SIG-M5 treated with dmso at 0.1 percent for 504 hours (cell line): ENCODE data around the gene RASEF.

Experiments used
- DNase-seq: peaks from one replicate; lab custom pipeline; 2025; ENCODE audit not compliant: unreplicated experiment; lab: John Stamatoyannopoulos, UW

The RASEF gene

GRCh38 chr9:83013867-83014605 is 48.9 kb downstream of the RASEF start:
- DNase-seq = no peak

- no peak for DNase-seq
These were observed 49.8 kb downstream of the RASEF start for GRCh38 chr9:83012922-83013838.

DNA sequence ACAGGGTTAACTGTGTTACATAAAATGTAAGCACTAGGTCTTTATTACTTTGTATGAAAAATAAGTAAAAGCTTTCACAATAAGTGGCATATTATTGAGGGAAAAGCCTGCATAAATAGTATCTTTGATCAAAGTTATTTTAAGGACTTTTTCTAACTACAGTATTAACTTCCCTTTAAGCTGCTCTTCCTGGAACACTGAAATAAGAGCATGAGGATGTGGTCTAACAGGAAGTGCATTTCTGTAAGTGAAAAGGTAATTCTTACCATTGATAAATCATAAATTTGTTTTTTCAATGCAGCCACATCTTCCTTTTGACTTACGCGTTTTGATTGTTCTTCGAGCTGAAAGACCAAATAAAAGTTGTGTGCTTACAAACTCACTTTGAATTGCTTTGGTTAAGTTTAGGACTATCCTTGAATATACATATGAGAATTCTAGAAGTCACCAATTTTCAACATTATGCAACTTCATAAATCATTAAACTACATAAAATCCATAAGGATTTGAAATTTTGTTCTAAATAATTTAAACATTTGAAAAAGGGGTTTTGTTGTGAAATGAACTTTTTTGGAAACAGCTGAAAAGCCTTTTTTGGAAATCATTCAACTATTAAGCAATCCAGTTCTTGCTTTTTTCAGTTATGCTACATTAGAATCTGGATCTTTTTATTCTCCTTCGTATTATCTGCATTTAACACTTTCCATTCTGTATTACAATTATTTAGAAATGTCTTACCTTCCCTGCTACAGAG is 50.6 kb downstream of the RASEF start:
- DNase-seq = no peak

GRCh38 chr9:83011611-83012010 is 51.3 kb downstream of the RASEF start:
- DNase-seq = no peak

DNA sequence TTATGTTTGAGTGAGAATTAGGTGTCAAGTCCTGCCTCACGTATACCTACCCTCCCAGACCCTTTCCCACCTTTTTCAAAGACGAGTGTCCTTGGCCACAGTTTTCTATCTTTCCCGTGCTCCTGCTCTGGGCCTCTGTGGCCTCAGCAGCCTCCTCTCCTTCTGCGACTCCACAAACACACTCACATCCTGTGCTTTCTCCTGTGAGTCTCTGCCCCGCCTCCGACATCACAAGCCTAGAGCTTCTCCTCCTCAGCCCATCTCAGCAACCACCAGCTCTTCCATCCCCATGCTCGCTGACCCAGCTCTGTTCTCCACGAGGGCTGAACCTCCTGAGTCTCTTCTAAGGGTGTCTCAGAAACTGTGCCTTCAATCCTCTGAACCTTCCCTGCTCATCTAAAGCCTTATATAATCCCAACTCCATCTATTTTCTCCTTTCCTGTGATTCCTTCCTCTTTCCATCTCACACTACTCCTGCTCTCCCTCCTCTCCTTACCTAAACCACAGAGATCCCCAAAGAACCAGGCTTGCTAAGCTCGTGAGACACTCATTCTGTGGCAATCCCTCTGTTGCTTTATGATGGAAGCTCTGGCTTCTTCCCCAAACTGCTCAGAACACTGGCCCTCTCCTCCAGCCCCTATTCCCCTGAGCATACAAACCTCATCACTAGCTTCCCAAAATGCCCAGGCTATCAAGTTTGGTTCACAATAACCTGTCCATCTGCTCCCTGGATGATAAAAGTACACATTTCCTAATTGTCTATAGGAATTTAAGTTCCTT is 55.2 kb downstream of the RASEF start:
- no peak for DNase-seq

DNA sequence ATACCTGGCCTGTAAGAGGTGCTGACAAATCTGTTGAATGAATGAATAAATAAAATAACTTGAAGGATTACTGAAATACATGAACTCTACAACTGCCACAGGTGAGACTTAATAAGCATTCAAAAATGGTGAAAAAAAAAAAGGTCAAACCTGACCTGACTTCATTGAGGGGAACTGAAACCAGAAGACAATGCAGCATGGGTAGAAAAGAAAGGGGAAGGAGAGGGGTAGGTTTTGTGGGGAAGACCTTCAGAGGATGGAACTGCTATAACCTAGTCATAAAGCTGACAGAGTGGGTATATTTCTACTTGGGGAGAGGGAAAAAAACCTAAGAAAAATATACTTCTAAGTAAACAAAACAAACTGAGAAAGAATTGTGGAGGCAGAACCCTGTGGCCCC is 56.6 kb downstream of the RASEF start:
- DNase-seq = no peak

DNA sequence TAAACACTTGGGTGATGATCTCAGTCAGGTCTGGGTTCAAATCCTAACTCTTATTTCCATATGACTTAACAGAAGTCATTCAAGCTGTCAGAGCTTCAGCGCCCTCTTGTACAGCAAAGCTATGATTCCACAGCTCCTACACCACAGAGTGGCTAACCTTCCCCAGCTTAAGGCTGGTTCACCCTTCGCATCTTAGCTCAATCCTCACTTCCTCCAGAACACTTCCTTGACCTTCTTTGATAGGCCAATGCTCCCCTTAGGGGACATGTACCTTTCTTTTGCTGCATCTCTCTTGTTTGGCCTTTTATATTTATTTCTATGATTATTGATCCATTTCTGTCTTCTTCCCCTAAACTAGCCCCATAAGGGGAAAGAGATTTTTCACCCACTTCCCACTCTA is 57.0 kb downstream of the RASEF start:
- no peak for DNase-seq

GRCh38 chr9:83005361-83005760 is 57.6 kb downstream of the RASEF start:
- no peak for DNase-seq

GRCh38 chr9:83002329-83002728 is 60.6 kb downstream of the RASEF start:
- no peak for DNase-seq

DNA sequence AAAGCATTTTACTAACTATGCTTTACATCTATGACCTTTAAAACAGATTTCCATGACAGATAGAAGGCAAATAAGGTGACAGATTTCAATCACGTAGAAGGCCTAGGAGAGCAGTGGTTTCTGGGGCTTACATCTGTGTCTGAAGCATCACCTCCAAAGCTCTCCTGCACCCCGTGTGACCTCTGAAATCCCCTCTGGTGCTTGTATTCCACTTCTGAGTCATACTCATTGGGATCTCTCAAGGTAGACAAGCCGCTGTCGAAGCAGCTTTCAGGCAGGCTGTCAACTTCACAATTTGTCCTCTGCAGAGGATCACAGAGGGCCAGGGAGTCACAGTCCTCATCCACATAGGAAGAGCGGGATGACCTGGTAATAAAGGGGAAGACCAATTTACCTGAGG is 62.2 kb downstream of the RASEF start:
- no peak for DNase-seq

DNA sequence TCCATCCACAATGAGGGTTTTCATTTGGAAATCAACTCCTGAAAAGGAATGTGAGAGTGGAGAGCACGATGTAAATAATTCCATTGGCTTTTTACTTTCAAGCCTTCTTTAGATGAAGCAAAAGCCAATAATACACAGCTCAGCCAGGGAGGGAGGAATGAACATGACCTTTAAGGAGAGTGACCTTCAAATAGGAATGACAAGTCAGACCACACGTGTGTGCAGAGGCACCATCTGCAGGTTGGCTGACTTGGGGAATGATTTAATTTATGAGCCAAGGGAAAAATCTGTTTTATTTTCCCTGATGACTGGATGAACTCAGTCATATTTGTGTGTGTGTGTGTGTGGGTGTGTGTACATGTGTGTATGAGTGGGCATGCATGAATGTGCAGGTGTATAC is 64.5 kb downstream of the RASEF start:
- no peak for DNase-seq

GRCh38 chr9:82997476-82998140 is 65.3 kb downstream of the RASEF start:
- no peak for DNase-seq

DNA sequence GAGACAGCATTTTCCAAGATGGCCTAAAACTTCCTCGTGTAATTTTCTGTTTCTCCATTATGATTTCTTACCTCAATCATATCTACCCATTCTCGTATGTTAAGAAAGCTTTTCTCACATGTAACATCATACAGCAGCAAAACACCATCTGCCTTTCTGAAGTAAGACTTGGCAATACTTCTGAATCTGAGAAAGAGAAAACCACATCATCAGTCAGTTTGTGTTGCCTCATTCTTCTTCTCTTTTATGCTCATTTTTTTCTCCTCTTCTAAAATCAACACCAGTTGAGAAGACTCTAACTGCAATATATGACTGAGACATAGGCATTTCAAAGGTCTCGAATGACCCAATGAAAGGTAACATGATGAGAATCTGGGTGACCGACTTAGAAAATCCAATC is 66.0 kb downstream of the RASEF start:
- no peak for DNase-seq

DNA sequence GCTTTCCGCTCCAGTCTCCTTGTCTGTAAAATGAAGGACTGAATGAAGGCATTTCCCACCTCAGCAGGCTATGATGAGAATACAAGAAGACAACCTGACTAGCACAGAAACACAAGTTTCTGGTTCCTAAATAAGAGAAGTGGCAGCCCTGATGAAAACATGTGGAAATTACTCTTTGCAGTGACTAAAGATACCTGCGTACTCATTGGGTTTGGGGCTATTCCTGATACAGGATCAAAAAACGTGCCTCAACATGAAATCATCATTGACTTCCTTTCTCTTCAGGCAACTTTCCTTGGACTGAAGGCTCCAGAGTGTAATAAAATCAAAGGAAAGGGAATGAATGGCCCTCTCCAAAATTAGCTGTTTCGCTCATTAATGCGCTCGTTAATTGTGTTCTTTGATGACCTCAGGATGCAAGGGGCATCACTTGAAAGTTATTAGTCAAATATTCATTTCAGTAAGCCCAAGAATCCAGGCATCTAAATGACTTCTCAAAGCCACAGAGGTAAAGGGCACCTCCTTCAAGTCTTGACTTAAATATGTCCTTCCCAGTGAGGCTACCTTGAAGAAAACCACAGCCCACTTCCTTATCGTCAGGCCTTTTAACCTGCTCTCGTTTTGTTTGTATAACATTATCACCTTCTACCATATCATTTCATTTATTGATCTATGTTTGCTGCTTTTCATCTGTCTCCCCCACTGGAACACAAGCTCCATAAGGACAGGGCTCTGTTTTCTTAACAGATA is 68.9 kb downstream of the RASEF start:
- no peak for DNase-seq

- no peak for DNase-seq
These were observed 71.3 kb downstream of the RASEF start for GRCh38 chr9:82991671-82992070.

DNA sequence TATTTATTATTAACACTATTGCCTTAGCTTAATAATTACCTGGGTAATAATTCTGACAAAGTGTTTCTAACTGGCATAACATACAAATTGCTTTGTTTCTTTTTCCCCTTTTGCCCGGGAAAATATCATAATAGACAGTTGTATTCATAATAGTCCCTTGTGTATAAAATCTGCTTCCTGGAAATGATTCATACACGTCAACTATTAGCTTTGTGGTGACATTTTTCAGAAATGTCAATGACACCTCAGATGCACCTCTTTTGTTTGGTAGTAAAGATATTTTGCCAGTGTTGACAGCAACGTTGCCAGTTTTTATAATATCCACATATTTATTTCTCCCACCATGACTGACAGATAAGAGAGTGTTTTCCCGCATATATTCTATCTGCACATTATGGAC is 73.0 kb downstream of the RASEF start:
- no peak for DNase-seq

DNA sequence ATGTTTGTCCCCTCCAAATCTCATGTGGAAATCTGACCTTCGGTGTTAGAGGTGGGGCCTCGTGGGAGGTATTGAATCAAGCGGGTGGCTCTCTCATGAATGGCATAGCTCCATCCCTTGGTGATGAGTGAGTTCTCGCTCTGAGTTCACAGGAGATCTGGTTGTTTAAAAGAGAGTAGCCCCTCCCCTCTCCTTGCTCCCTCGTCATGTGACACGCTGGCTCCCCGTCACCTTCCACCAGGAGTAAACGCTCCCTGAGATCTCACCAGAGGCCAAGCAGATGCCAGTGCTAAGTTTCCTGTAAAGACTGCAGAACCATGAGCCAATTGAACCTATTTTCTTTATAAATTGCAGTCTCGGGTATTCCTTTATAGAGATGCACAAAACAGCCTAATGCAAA is 74.5 kb downstream of the RASEF start:
- no peak for DNase-seq

DNA sequence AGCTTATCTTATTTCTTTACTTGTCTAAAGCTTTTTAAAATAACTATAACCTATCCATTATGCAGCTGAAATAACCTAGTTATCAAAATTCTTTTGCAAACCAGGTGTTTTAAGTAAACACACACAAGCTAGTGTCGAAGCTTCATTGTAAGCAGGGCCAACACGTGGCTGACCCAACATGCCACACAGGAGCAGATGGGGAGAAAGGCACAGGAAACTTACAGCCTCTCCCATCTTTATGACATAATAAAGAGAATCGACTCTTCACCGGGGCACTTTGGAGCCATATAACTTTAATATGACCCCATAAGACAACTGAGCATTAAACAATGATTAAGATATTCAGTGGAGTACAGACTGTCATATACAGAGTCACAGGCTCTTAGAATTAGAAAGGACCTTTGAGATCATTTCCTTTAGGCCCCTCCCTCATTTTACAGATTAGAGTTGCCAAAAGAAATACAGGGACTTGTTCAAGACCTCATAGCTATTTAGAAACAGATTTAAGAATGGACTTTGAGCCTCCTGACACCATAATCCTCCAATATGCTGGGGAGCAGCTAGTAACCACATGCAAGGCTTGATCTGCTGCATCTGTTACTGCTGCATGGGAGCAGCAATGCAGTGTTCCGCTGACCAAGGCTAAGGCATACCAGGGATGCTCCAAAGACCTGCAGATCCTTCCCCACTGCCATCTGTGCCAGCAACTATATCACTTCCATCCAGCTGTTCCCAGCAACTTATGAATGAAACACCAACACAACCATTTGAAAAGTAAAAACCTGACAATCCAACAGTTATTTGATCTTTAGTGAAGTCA is 75.4 kb downstream of the RASEF start:
- no peak for DNase-seq

GRCh38 chr9:82981552-82981951 is 81.4 kb downstream of the RASEF start:
- DNase-seq = no peak
